NCI-H128 (cell line): ENCODE data around the gene KLHL12.
A peak's percentile ranks its signal among the peaks of the same experiment; 100 is the strongest.

Source experiments
- DNase-seq: peaks from one replicate; lab custom pipeline; 2025; ENCODE audit not compliant: unreplicated experiment; lab: John Stamatoyannopoulos, UW

The KLHL12 gene

GRCh38 chr1:202888531-202889360 is 38.3 kb downstream of the KLHL12 start, which contains the start of gene RABIF:
TSS of gene RABIF (minus strand) at chr1:202889149. CDS start at chr1:202889098, 51 bp downstream.
- peak; percentile 99 for DNase-seq

DNA sequence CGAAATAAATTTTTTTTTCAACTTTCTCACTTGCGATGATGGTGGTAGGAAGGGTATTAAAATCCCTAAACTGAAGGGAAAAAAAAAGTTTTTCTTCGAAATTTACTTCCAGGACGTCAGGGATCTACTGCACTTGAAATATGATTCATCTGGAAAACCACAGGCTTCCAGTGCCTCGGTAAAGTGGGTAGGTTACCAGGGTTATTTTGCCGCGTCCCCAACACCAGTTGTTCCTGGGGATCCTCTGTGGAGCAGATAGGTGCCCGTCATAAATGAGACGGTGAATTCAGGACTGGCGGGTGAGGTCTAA is 38.9 kb downstream of the KLHL12 start:
- DNase-seq: no peak

- DNase-seq: no peak
Measured at GRCh38 chr1:202880961-202881460, 46.0 kb downstream of the KLHL12 start.

DNA sequence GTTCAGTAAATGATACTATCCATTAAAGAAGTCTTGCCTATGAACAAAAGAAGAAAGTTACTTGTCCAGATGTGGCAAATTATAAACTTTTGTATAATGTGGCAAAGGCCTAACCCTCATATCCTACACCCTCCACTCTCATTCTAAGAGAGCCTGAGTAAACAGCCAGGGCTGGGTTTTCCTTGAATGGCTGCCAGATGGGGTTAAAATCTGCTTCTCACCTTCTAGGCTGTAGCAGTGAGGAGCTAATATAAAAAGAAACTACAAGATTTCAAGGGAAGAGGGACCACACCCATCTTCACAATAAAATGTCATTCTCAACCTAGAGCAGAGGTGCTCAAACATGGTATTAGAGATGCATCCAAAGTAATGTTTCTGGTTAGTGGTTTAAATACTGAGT is 47.0 kb downstream of the KLHL12 start:
- DNase-seq: no peak

DNA sequence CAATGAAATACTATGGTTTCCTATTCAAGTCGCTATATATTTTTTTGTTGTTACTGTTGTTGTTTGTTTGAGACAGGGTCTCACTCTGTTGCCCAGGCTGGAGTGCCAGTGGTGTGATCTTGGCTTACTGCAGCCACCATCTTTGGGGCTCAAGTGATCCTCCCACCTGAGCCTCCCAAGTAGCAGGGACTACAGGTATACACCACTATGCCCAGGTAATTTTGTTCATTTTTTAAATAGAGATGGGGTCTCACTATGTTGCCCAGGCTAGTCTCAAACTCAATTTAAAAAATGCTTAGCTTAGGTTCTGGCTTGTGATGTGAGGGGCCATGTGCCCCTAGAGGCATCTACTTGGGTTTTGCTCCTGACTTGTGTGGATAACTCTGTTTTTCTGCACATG is 47.9 kb downstream of the KLHL12 start:
- DNase-seq: no peak

DNA sequence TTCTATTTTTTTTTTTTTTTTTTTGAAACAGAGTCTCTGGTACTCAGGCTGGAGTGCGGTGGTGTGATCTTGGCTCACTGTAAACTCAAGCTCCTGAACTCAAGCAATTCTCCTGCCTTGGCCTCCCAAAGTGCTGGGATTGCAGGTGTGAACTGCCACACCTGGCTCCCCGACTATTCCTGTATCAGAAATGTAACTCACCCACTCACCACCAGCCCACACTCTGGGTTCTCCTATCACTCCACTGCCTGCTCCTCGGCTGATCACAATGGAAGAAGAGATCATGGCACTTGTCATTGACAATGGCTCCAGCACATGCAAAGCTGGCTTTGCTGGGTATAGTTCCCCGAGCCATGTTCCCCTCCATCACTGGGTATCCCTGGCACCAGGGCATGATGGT is 54.0 kb downstream of the KLHL12 start:
- no peak for DNase-seq

- DNase-seq: no peak
Measured at GRCh38 chr1:202871367-202871766, 55.7 kb downstream of the KLHL12 start.

GRCh38 chr1:202862679-202863560 is 64.1 kb downstream of the KLHL12 start:
- DNase-seq: no peak

- DNase-seq: peak; percentile 83
Measured at GRCh38 chr1:202861420-202862132, 65.5 kb downstream of the KLHL12 start.

- peak; percentile 38 for DNase-seq
Measured at GRCh38 chr1:202860744-202861419, 66.2 kb downstream of the KLHL12 start.

GRCh38 chr1:202858789-202859414 is 68.1 kb downstream of the KLHL12 start:
- no peak for DNase-seq

DNA sequence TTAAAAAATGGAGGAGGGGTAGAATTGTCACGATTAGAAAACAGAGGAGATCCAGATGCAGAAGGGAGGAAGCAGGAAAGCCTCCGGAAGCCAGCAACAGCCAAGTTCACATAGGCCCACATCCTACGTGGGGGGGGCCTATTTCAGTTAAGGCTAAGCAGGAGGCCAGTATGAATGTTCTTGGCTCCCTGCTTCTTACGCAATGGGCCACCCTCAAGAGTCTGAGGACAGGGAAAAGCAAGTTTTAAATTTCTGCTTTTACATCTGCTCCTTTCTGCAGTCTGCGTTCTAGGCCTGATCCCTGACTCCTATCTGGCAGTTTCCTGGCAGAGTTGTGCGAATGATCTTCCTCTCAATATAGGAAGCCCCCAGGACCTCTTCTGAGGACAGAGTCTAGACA is 68.7 kb downstream of the KLHL12 start:
- DNase-seq: no peak

- DNase-seq: no peak
Measured at GRCh38 chr1:202857136-202857610, 69.9 kb downstream of the KLHL12 start.

- no peak for DNase-seq
Measured at GRCh38 chr1:202856014-202856413, 71.0 kb downstream of the KLHL12 start.

GRCh38 chr1:202854787-202855186 is 72.2 kb downstream of the KLHL12 start:
- no peak for DNase-seq

DNA sequence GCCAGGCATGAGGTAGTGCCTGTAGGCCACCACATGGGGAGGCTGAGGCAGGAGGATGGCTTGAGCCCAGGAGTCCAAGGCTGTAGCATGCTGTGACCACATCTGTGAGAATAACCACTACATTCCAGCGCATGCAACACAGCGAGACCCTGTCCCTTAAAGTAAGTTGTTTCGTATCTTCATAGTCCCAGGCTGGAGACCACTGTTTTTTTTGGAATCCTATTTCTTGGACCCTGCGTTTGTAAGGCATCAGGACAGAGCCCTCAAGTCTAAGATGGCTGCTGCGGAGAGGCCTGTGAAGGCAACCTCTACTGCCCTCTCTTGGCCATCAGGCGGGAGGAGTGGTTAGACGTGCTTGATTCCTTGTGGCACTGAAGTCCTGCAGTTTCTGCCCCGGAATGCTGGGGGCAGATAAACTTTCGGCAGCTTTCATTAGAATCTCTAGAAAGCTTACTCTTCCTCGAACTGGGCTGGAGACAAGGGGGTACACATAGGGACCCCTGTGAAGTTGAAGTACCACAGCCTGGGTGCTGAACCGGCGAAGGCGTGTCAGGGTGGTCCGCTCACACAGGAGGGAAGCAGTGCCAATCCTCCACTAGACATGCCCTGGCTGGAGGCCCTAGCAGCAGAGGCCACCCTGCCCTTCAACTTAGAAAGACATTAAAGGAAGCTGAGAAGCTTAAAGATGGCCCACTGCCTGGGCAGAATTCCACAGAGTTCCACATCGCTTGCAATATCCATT is 74.7 kb downstream of the KLHL12 start:
- DNase-seq: no peak

DNA sequence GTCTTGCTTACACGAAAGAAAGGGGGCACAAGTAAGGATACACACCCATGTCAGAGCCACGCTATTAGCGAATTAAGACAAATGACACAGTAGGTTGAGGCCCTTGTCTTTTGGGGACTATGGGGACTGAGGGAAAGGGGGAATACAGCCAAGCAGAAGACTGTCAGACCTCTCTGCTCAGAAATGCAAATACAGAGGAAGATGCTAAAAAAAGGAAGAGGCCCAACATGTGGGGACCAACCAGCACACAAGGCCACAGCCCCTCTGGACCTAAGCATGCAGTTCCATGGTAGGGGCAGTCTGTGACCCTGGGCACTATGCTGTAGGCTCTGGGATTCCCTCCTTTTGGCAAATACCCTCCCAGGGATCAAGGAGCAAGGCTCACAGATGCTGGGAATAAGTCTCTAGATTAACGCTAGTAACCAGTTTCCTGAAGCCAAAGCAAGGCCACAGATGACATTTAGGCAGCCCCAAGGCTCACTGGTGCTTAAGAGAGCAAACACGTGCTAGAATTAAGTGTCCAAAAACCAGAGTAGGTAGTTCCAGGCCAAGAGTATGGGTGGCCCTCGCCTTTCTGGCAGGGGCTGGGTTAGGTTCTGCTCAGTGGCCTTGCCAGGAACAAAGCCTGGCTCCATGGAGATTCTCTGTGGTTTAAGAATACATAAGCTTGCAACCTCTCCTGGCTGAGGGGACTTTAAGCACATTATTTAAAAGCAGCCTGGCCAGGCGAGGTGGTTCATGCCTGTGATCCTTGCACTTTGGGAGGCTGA is 76.3 kb downstream of the KLHL12 start:
- DNase-seq: no peak

GRCh38 chr1:202848191-202848542 is 78.9 kb downstream of the KLHL12 start:
- DNase-seq: no peak

GRCh38 chr1:202844935-202845334 is 82.1 kb downstream of the KLHL12 start:
- no peak for DNase-seq
